ENCODE results near the gene KLF1.

DNA sequence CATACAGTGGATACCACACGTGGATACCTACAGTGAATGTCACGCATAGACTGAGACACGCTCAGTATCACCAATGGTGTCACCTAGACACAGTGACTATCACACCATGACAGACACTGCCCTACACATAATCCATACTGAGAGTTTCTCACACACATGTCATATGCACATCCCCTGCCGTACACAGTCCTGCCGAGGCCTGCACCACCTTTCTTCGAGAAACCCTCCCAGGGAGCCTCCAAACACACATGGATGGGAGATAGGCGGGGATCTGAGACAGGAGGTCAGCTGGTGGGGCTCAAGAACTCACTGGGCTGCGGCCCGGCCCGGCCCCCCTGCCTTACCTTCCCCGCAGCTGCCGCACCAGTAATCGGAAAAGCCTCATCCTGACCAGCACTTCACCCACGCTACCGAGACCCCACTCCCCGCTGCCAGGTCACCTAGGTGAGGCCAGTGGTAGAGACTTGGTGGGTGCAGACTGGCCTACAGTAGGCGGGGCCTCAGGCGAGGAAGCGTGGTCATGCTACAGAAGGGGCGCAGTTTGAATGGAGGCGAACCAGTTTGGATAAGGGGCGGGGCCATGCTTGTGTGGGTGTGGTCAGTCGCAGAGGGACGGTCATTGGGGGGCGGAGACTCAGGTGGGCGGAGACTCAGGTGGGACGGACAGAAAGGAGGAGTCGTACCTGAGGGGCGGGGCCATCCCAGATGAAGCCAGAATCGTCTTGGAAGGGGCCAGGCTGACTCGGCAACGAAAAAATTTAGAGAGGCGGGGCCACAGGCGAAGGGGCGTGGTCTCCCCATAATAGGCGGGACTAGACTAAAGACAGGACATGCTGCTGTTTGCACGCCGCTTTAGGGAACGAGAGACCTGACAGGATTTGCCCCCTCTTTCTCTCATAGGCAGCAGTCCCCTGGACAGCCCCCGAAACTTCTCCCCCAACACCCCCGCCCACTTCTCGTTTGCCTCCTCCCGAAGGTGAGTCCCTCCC is 46.6 kb downstream of the KLF1 start:
- TF ChIP-seq, protein P1, sequence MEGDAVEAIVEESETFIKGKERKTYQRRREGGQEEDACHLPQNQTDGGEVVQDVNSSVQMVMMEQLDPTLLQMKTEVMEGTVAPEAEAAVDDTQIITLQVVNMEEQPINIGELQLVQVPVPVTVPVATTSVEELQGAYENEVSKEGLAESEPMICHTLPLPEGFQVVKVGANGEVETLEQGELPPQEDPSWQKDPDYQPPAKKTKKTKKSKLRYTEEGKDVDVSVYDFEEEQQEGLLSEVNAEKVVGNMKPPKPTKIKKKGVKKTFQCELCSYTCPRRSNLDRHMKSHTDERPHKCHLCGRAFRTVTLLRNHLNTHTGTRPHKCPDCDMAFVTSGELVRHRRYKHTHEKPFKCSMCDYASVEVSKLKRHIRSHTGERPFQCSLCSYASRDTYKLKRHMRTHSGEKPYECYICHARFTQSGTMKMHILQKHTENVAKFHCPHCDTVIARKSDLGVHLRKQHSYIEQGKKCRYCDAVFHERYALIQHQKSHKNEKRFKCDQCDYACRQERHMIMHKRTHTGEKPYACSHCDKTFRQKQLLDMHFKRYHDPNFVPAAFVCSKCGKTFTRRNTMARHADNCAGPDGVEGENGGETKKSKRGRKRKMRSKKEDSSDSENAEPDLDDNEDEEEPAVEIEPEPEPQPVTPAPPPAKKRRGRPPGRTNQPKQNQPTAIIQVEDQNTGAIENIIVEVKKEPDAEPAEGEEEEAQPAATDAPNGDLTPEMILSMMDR (IDR thresholded peaks at IDR 0.05) = no peak
- TF ChIP-seq SIN3A (IDR thresholded peaks at IDR 0.05; ENCODE audit: borderline replicate concordance, insufficient read depth, low read depth, low read length) = no peak
- TF ChIP-seq, protein P2, sequence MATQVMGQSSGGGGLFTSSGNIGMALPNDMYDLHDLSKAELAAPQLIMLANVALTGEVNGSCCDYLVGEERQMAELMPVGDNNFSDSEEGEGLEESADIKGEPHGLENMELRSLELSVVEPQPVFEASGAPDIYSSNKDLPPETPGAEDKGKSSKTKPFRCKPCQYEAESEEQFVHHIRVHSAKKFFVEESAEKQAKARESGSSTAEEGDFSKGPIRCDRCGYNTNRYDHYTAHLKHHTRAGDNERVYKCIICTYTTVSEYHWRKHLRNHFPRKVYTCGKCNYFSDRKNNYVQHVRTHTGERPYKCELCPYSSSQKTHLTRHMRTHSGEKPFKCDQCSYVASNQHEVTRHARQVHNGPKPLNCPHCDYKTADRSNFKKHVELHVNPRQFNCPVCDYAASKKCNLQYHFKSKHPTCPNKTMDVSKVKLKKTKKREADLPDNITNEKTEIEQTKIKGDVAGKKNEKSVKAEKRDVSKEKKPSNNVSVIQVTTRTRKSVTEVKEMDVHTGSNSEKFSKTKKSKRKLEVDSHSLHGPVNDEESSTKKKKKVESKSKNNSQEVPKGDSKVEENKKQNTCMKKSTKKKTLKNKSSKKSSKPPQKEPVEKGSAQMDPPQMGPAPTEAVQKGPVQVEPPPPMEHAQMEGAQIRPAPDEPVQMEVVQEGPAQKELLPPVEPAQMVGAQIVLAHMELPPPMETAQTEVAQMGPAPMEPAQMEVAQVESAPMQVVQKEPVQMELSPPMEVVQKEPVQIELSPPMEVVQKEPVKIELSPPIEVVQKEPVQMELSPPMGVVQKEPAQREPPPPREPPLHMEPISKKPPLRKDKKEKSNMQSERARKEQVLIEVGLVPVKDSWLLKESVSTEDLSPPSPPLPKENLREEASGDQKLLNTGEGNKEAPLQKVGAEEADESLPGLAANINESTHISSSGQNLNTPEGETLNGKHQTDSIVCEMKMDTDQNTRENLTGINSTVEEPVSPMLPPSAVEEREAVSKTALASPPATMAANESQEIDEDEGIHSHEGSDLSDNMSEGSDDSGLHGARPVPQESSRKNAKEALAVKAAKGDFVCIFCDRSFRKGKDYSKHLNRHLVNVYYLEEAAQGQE (IDR thresholded peaks at IDR 0.05; ENCODE audit: insufficient read depth in 1 of 2, low read depth in 2 of 2, low read length in 1 of 2) = no peak
- no peak for TF ChIP-seq POLR2AphosphoS5 (IDR thresholded peaks at IDR 0.05; ENCODE audit: low read depth, low read length)
- no peak for TF ChIP-seq TCF7L2 (IDR thresholded peaks at IDR 0.05; ENCODE audit: low read depth, low read length)

All from Panc1 (cell line).